HG03135 (cell line): Measurements from ENCODE around the gene NTSR1.

Experiments used
- ATAC-seq: cut with Tn5 transposase; IDR thresholded peaks from one replicate; pipeline ENCODE4 v1.9.1; 2021; ENCODE audit warnings: mild to moderate bottlenecking, moderate library complexity; ENCODE audit not compliant: unreplicated experiment

The NTSR1 gene

GRCh38 chr20:62779417-62779685, 70.7 kb downstream of the NTSR1 start:
- no peak for ATAC-seq

DNA sequence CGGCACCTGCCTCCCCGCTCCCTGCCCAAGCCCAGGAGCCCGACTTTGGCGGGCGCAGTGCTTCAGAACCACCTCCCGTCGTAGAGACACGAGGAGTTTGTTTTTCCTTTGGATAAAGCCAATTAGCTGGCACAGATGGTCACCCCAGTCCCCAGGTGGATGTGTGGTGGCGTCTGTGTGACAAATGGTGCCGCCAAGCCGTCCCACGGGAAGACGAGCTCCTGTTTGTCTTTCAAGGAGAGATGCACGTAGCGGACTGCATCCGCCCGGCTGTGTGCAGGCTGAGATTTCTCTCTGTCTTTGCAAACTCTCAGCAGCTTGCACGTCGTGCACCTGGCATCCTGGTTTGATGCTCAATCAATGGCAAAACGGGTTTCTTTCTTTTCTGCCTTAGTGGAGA, 71.6 kb downstream of the NTSR1 start:
- ATAC-seq = no peak

GRCh38 chr20:62780696-62781095, 72.1 kb downstream of the NTSR1 start:
- no peak for ATAC-seq

DNA sequence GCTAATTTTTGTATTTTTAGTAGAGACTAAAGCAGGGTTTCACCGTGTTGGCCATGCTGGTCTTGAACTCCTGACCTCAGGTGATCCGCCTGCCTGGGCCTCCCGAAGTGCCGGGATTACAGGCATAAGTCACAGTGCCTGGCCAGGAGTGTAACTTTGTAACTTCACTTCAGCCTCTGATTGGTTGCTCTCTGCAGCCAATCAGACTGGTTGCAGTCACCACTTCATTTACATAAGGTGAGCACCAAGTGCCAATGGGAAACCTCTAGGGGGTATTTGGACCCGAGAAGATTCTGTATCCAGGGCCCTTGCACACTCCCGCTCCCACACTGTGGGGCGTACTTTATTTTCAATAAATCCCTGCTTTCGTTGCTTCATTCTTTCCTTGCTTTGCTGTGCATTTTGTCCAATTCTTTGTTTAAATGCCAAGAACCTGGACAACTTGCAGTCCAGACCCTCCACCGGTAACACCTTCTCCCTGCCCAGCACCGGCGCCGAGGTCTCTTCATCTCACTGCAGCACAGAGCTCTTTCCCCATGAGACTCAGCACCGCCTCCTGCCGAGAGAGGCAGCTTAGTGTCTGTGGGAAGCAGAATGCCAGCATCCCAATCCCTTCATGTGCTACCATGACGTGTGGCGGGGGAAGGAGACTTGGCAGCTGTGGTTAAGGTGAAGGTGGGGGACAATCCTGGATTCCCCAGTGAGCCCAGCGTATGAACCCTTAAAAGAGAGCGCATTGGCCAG, 73.7 kb downstream of the NTSR1 start:
- ATAC-seq = no peak

DNA sequence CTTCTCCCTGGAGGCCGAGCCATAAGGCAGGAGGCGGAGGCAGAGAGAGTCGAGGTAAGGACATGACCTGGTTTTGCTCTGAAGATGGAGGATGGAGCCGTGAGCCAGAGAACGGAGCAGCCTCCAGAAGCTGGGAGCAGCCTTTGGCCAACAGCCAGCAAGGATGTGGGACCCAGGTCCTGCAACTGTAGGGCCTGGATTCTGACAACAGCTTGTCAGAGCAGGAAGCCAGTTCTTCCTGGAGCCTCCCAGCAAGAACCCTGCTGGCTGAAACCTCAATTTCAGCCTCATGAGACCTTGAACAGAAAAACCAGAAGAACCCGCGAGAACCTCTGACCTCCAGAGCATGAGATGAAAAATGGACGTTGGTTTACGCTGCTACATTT, 74.2 kb downstream of the NTSR1 start:
- no peak for ATAC-seq

DNA sequence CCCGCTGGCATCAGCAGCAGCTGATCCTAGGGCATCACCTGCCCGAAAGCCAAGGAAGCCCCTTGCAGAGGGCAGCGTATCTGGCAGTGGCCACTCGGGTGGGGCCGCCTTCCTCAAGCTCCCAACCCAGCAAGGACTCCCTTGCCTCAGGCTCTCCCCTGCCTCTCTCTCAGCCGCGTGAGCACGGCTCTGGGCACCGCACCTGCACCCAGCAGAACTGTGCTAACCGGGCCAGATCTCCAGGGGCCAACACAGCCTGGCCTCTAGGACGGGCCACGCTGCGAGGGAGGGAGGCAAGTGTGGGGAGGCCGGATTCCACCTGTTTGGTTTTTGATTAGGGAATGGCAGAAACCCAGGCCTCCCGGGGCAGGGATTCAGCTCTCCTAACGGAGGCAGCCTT, 75.9 kb downstream of the NTSR1 start:
- no peak for ATAC-seq

- no peak for ATAC-seq
Observed at GRCh38 chr20:62785393-62785792, 76.8 kb downstream of the NTSR1 start.

DNA sequence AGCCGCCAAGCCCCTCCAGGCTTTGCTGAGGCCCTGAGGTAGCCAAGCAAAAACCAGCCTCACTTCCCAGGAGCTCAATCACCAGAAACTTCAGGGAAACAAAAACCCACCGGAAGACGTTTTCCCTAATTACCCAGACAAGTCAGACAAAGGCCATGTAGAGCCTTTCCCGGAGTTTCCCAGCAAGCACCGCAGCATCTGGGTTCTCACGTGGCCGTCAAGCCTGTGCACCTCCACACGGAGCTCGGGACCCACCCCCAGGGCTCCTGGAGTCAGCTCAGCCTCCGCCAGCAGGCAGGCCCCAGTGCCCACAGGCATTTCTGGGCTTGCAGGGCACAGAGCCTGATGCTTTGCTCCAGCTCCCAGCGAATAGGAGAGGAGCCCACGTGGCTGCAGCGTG, 77.5 kb downstream of the NTSR1 start:
- ATAC-seq = no peak

DNA sequence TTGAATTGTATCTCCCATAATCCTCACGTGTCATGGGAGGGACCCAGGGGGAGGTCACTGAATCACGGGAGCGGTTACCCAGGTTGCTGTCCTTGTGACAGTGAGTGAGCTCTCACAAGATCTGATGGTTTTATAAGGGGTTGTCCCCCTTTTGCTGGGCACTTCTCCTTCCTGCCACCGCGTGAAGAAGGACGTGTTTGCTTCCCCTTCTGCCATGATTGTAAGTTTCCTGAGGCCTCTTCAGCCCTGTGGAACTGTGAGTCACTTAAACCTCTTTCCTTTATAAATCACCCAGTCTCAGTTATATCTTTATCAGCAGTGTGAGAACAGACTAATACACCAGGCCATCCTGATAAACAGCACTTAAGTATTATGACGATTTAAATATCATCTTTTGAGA, 78.7 kb downstream of the NTSR1 start:
- no peak for ATAC-seq

GRCh38 chr20:62787866-62788265, 79.2 kb downstream of the NTSR1 start:
- ATAC-seq = no peak

GRCh38 chr20:62788607-62789006, 80.0 kb downstream of the NTSR1 start:
- no peak for ATAC-seq

GRCh38 chr20:62790075-62790474, 81.4 kb downstream of the NTSR1 start:
- no peak for ATAC-seq

DNA sequence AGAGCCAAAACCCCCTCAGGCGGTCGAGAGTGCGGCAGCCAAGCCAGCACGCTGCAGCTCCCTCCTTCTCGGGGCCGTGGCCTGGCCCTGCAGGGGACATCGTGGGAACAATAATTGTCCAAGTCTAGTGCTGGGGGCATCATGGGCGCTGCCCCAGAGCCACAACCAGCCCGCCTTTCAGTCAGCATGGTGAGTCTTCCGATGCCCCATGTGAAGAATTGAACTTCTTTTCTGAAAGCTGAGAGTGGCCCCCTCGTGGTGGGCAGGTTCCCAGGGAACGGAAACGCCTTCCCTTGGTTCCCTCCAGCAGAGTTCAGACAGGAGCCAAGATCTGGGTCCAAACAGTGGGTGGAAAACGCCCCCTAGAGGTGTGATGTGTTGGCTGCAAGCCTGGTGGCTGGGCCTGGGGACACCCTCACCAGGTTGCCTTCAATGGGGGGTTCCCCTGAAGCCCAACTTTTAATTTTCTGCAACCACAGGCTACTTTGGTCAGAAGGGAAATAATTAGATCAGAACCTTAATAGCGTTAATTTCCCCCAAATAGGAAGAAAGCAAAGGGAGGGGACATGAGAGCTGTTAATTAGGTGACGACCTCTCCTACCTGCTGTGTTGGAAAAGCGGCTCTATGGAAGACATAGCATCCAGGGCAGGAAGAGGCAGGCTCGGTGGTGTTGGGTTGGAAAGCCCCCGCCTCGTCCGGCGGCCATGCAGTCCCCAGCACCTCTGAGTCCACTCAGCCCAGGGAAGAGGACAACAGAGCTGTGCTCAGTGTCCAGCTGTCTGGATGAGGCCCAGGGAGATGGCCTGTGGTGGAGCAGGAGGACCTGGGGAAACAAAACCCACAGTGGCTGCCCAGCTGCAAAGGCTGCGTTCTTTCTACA, 82.9 kb downstream of the NTSR1 start:
- no peak for ATAC-seq

DNA sequence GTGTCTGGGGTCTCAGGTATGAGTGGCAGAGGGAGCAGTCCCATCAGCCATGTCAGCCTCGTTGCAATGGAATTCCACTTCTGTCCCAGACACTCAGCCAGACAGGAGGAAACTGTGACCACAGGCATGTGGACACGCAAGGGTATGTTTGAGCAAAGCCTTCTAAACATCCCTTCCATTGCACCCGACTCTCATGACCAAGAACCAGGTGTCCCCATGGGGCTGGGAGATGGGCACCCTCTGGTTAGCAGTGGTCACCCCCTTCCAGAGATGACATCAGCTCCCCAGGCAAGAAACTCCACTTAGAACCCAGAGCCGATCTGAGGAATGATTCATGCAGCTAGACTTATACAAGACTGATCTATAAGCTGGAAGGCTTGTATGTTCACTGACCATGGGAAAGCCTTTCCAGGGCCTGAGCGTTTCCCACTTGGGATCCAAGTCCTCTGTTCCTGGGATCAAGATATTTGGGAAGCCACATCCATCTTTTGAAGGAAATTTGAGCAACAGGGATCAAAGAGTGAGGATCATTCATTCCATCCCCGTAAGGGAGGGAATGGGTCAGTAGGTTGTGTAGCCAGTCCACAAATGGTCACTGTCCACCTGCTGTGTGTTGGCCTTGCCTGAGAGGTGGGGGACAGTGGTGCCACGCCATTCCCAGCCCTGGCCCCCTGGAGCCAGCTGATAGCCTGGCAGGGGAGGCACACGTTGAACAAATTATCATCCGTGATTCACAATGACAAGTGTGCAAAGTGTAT, 83.7 kb downstream of the NTSR1 start:
- no peak for ATAC-seq

GRCh38 chr20:62792940-62793756, 84.5 kb downstream of the NTSR1 start:
- ATAC-seq = no peak

GRCh38 chr20:62793757-62794006, 85.0 kb downstream of the NTSR1 start:
- ATAC-seq = no peak

- ATAC-seq = peak; percentile 68
Observed at GRCh38 chr20:62794007-62794724, 85.5 kb downstream of the NTSR1 start.

- no peak for ATAC-seq
Observed at GRCh38 chr20:62795023-62795761, 86.6 kb downstream of the NTSR1 start.

GRCh38 chr20:62796699-62797491, 88.3 kb downstream of the NTSR1 start:
- no peak for ATAC-seq
